Type B pancreatic cell (in vitro differentiated cells): ENCODE data around the gene CD82. TPM values are rescaled to one million over a fixed set of nuclear protein-coding genes. Genes with fewer than 3 reads are reported as not detected.

ENCODE experiments used
- DNase-seq: peaks from one replicate; pipeline ENCODE4 v3.0.0; 2021; ENCODE audit warnings: mixed read lengths; ENCODE audit not compliant: unreplicated experiment; ENCODE audit errors: extremely low spot score
- H3K27ac Mint-ChIP-seq: 2 replicates; pipeline ENCODE4 v1.8.0; 2021; ENCODE audit warnings: mild to moderate bottlenecking, mixed read lengths
- H3K27me3 Mint-ChIP-seq: 2 replicates; pipeline ENCODE4 v1.8.0; 2021; ENCODE audit warnings: mixed read lengths
- H3K36me3 Mint-ChIP-seq: 2 replicates; pipeline ENCODE4 v1.8.0; 2021; ENCODE audit warnings: mixed read lengths
- H3K4me1 Mint-ChIP-seq: one replicate; pipeline ENCODE4 v1.8.0; 2021; ENCODE audit warnings: mixed read lengths; ENCODE audit not compliant: unreplicated experiment
- H3K4me3 Mint-ChIP-seq: 2 replicates; pipeline ENCODE4 v1.8.0; 2021; ENCODE audit warnings: mild to moderate bottlenecking, mixed read lengths
- H3K9me3 Mint-ChIP-seq: 2 replicates; pipeline ENCODE4 v1.8.0; 2021; ENCODE audit warnings: mixed read lengths
- CTCF ChIP-seq: fragments of 200-600 bp; sonication (generic); conservative IDR thresholded peaks from 2 replicates; pipeline ENCODE4 v1.5.0; 2021; ENCODE audit warnings: antibody characterized with exemption, mild to moderate bottlenecking
- total RNA-seq: library from RNA; stranded (reverse); gene quantifications from 2 replicates; pipeline ENCODE4 v1.2.1, GENCODE V29; 2021; ENCODE audit warnings: low replicate concordance

CD82 gene
- total RNA-seq, 1 donor from 2014 or later: 82.1 TPM

GRCh38 chr11:44607319-44607962 is 42.0 kb downstream of the CD82 start:
- Mint-ChIP-seq H3K9me3 (no peaks in the 10 kb centered on the region), H3K4me1 (peaks cover 29% of the 10 kb centered on the region), H3K27ac (no peak overlapping the region), H3K36me3 (no peaks in the 10 kb centered on the region), H3K27me3 (no peaks in the 10 kb centered on the region), H3K4me3 (no peak overlapping the region)
- no peak for DNase-seq
- TF ChIP-seq CTCF: no peak

- Mint-ChIP-seq H3K9me3 (no peaks in the 10 kb centered on the region), H3K27me3 (no peaks in the 10 kb centered on the region), H3K36me3 (no peaks in the 10 kb centered on the region), H3K4me3 (no peak overlapping the region), H3K27ac (no peak overlapping the region), H3K4me1 (peaks cover 29% of the 10 kb centered on the region)
- DNase-seq: no peak
- no peak for TF ChIP-seq CTCF
Measured at GRCh38 chr11:44607987-44608386, 42.5 kb downstream of the CD82 start.

- TF ChIP-seq CTCF: no peak
- H3K9me3 Mint-ChIP-seq: no peaks in the 10 kb centered on the region
- no peak overlapping the region for H3K4me3 Mint-ChIP-seq
- H3K4me1 Mint-ChIP-seq: peaks cover 29% of the 10 kb centered on the region
- H3K27me3 Mint-ChIP-seq: no peaks in the 10 kb centered on the region
- no peaks in the 10 kb centered on the region for H3K36me3 Mint-ChIP-seq
- no peak overlapping the region for H3K27ac Mint-ChIP-seq
- DNase-seq: no peak
Measured at GRCh38 chr11:44608651-44608990, 43.2 kb downstream of the CD82 start.

- DNase-seq: no peak
- Mint-ChIP-seq H3K9me3 (no peaks in the 10 kb centered on the region), H3K4me1 (peaks cover 23% of the 10 kb centered on the region), H3K27ac (peak overlapping the region; percentile 6), H3K36me3 (no peaks in the 10 kb centered on the region), H3K27me3 (no peaks in the 10 kb centered on the region), H3K4me3 (no peak overlapping the region)
- no peak for TF ChIP-seq CTCF
Measured at GRCh38 chr11:44608991-44609782, 43.7 kb downstream of the CD82 start.

- H3K4me3 Mint-ChIP-seq: no peak overlapping the region
- H3K36me3 Mint-ChIP-seq: no peaks in the 10 kb centered on the region
- no peak for DNase-seq
- H3K27ac Mint-ChIP-seq: peak overlapping the region; percentile 6
- H3K4me1 Mint-ChIP-seq: peaks cover 19% of the 10 kb centered on the region
- no peaks in the 10 kb centered on the region for H3K9me3 Mint-ChIP-seq
- TF ChIP-seq CTCF: no peak
- no peaks in the 10 kb centered on the region for H3K27me3 Mint-ChIP-seq
Measured at GRCh38 chr11:44609783-44610155, 44.3 kb downstream of the CD82 start.
